Activated T-cell treated with anti-CD3 and anti-CD28 coated beads, Interleukin-2, amount 50 U/mL, for 4 hours (primary cell): ENCODE results near the gene TRA2B. TPM values are rescaled to one million over a fixed set of nuclear protein-coding genes. Genes with fewer than 3 reads are reported as not detected.

Experiments
- ATAC-seq, 2 donors: fragments of 200-7000 bp; cut with Tn5 transposase; one replicate each; pipeline ENCODE4 v1.10.0; 2021
- DNase-seq: peaks from one replicate; pipeline ENCODE4 v3.0.0-alpha.2; 2020
- H3K27me3 Mint-ChIP-seq: one replicate; pipeline ENCODE4 v1.8.0; 2021; ENCODE audit warnings: low read depth, mixed read lengths
- H3K36me3 Mint-ChIP-seq: one replicate; pipeline ENCODE4 v1.8.0; 2022; ENCODE audit warnings: mixed read lengths; ENCODE audit not compliant: insufficient read depth
- H3K4me1 Mint-ChIP-seq: one replicate; pipeline ENCODE4 v1.8.0; 2021; ENCODE audit warnings: low read depth, mixed read lengths
- H3K4me3 Mint-ChIP-seq: one replicate; pipeline ENCODE4 v1.8.0; 2021; ENCODE audit warnings: mild to moderate bottlenecking, moderate library complexity, mixed read lengths
- H3K9me3 Mint-ChIP-seq: one replicate; pipeline ENCODE4 v1.8.0; 2021; ENCODE audit warnings: mixed read lengths
- total RNA-seq, 3 donors: library from RNA; stranded (reverse); gene quantifications; one replicate each; pipeline ENCODE4 v1.2.1, GENCODE V29; 2021

The TRA2B gene
- total RNA-seq, 3 donors from 2014 or later: 348 to 373 (median 355) TPM

DNA sequence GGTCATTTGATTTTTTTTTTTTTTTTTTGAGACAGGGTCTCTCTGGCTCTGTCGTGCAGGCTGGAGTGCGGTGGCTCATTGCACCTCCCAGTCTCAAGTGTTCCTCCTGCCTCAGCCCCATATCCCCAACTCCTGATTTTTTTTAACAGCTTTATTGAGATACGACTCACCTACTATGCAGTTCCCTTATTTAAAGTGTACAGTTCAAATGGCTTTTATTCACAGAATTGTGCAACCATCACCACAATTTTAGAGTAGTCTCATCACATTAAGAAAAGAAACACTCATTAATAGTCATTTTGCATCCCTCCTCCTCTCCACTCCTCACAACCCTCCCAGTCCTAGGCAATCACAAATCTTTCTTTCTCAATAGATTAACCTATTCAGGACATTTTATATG is 1.9 kb upstream of the TRA2B start:
- ATAC-seq: no peak
- Mint-ChIP-seq H3K9me3 (peaks cover 3% of the 10 kb centered on the region), H3K36me3 (peaks cover 26% of the 10 kb centered on the region), H3K4me3 (peak overlapping the region; percentile 19), H3K4me1 (peaks cover 22% of the 10 kb centered on the region), H3K27me3 (no peaks in the 10 kb centered on the region)
- no peak for DNase-seq

DNA sequence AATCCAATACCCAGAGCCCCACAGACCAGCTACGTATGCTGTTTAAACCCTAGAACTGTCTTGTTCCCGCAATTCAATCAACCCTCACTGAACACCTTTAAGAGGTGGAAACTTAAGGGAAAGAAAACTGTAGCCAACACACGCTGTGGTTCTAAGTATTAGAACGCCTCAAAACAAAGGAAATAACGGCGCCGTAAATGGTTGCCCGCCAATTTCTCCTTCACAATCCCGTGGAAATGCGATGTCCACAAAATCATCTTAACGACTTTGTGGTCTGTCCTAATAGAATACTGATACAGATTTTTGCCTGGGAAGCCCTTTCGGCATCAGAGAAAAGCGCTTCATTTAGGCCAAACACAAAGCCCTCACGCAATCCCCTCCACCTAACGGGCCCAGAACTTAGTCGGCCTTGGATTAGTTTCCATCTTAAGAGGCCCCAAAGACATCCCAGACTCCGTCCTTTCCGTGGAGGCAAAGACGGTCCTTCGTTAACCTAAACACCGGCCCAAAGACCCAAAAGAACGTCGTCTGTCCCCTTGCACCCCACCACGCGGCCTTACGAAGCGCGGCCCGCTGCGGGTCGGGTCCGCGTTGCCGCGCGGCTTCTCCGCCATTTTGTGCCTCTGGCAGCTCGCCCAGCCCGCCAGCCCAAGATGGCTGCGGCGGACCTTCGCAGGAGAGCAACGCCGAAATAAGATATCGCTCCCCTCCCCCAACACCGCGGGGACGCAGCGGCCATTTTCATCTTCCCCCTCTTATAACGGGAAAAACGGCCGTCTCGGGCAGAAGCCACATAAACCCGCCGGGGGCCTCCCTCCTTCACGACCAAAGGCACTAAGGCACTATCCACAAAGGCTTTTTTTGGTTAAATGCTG is 763 bp downstream of the TRA2B start:
- DNase-seq: peak; percentile 81
- Mint-ChIP-seq H3K9me3 (peaks cover 3% of the 10 kb centered on the region), H3K4me3 (peak overlapping the region; percentile 100), H3K27me3 (no peaks in the 10 kb centered on the region), H3K36me3 (peaks cover 39% of the 10 kb centered on the region), H3K4me1 (peaks cover 26% of the 10 kb centered on the region)
- peak; percentile 76 to 79 for ATAC-seq

DNA sequence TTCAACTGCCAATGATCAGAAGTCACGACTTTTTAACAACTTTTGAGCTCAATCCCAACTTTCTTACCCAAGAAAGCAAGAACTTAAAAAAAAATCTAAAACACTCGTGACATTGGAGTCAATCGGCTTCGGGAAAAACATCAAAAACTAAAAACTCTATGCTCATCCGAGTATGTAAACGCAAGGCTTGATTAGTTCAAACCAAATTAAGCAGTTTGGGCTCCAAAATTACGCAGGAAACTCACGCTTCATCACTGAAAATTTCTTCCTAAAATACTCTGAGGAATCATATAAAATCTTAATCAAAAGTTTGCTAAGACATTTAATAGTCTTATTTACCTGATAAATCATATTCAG is 1.6 kb downstream of the TRA2B start:
- H3K36me3 Mint-ChIP-seq: peaks cover 47% of the 10 kb centered on the region
- H3K9me3 Mint-ChIP-seq: peaks cover 3% of the 10 kb centered on the region
- no peaks in the 10 kb centered on the region for H3K27me3 Mint-ChIP-seq
- no peak for ATAC-seq
- no peak for DNase-seq
- H3K4me1 Mint-ChIP-seq: peaks cover 34% of the 10 kb centered on the region
- peak overlapping the region; percentile 100 for H3K4me3 Mint-ChIP-seq

DNA sequence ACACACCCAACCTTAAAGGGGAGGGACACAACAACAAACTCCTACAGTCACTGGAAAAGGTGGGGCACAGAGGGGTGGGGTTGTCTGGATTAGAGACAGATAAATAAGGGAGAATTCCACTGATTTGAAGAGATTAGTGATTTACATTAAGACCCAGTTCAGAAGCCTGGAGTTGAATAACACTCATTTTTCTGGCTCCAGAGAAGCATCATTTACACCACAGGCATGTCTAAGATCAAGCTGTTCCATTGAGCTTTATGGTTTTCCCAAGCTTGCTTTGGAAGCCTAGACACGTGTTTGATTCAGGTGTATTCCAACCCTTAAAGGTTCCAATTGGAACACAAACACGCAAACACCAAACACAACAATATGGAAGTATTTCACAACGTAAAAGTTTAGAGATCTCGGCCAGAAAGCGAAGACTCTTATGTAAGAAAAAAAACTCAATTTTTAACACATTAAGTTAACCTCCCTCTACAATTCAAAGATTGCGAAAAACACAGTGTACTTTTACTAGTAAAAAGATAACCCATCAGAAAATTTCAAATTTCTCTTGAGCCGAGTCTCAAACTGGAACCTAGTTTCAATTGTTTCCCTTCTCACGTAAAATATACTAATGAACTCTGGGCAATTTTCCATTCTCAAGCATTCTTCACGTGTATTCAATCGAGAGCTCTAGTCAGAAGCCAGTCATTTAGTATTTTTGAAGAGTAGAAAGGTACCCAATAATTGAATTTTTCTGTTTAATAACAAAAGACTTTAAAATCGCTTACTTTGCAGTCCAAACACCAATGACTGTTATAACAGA is 2.1 kb downstream of the TRA2B start:
- ATAC-seq (no peak), DNase-seq (no peak)
- peak overlapping the region; percentile 100 for H3K4me3 Mint-ChIP-seq
- H3K9me3 Mint-ChIP-seq: peaks cover 3% of the 10 kb centered on the region
- no peaks in the 10 kb centered on the region for H3K27me3 Mint-ChIP-seq
- H3K4me1 Mint-ChIP-seq: peaks cover 40% of the 10 kb centered on the region
- peaks cover 53% of the 10 kb centered on the region for H3K36me3 Mint-ChIP-seq

DNA sequence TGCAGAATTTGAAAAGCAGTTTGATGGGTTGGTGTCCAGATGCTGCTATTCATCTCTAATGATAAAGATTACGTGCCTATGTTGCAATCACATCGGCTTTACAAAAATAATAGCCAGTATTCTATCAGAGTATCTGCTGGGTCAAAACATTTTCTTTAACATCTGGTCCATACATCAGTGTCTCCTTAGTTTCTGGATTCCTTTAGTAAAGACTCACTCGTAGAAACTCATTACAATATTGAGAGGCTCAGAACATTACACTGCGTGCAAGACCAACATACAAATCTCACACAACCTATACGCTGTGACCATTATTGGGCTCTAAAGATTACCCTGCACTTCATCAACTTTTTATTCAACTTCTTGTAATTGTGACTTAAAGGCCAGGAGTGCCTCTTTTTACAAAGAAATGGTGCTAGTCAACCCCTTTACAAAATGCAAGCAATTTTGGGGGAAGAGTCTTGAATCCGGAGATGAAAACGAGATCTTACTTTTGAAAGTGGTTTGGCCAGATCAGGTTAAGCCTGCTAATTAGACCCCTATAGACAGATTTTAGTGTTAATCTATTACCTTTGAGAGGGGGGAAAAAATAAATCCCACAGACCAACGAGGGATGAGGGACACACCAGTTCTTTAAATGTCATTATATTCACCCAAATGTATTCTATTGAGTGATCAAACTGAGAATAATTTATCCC is 2.9 kb downstream of the TRA2B start:
- H3K4me1 Mint-ChIP-seq: peaks cover 47% of the 10 kb centered on the region
- peaks cover 3% of the 10 kb centered on the region for H3K9me3 Mint-ChIP-seq
- H3K36me3 Mint-ChIP-seq: peaks cover 61% of the 10 kb centered on the region
- no peak for DNase-seq
- no peak for ATAC-seq
- H3K27me3 Mint-ChIP-seq: no peaks in the 10 kb centered on the region
- H3K4me3 Mint-ChIP-seq: peak overlapping the region; percentile 100

DNA sequence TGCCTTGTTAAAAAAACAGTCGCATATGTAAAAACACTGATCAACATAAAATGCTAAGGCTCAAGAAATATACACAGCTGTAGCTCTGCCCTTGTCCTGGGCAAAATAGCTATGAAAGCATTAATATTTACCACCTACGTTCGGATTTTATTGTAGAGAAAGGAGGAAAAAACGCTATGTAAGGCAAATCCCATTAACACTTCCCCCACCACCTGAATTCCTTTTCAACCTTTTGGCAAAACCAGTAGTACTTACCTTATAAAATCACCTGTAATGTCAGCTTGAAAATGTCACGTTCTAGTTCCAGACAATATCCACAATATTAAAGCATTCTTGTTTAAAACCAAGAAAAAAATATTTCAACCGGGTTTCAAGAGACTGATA is 3.6 kb downstream of the TRA2B start:
- H3K36me3 Mint-ChIP-seq: peaks cover 68% of the 10 kb centered on the region
- ATAC-seq: no peak
- peak overlapping the region; percentile 100 for H3K4me3 Mint-ChIP-seq
- DNase-seq: no peak
- H3K27me3 Mint-ChIP-seq: no peaks in the 10 kb centered on the region
- peaks cover 55% of the 10 kb centered on the region for H3K4me1 Mint-ChIP-seq
- H3K9me3 Mint-ChIP-seq: peaks cover 3% of the 10 kb centered on the region

DNA sequence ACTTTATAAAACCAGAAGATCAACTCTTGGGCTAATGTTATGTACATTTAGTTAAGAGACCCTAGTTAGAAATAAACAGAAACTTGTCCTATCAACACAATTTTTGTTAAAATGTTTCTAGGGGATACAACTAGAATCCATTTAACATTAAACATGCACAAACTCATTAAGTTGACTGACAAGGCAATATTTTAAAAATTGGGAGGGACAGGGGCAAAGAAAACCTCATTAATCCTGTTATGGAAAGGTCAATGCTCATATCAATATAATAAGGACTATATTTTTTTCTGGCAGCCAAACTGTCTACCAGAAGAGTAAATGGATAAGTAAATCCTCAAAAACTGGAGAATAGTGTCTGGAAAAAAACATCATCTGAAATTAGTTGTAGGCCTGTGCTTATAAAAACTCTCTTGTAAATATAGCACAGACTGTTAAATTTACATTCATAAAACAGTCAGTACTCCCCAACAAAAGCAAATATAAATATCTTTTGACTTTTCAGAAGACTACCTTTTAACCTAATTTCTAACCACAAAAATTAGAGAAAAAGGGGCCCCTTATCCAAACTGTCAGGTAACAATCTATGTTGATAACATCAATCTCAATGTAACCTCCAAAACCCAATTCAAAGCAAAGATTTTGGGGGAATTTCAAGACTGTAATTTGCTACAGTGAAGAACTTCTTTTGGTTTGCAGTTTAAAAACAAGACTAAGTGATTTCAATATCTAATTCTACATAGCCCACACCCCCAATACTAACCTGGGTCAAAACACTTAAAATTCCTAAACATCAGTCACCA is 4.2 kb downstream of the TRA2B start:
- peaks cover 72% of the 10 kb centered on the region for H3K36me3 Mint-ChIP-seq
- ATAC-seq (no peak), DNase-seq (no peak)
- no peaks in the 10 kb centered on the region for H3K27me3 Mint-ChIP-seq
- peaks cover 61% of the 10 kb centered on the region for H3K4me1 Mint-ChIP-seq
- H3K4me3 Mint-ChIP-seq: peak overlapping the region; percentile 100
- H3K9me3 Mint-ChIP-seq: peaks cover 3% of the 10 kb centered on the region

DNA sequence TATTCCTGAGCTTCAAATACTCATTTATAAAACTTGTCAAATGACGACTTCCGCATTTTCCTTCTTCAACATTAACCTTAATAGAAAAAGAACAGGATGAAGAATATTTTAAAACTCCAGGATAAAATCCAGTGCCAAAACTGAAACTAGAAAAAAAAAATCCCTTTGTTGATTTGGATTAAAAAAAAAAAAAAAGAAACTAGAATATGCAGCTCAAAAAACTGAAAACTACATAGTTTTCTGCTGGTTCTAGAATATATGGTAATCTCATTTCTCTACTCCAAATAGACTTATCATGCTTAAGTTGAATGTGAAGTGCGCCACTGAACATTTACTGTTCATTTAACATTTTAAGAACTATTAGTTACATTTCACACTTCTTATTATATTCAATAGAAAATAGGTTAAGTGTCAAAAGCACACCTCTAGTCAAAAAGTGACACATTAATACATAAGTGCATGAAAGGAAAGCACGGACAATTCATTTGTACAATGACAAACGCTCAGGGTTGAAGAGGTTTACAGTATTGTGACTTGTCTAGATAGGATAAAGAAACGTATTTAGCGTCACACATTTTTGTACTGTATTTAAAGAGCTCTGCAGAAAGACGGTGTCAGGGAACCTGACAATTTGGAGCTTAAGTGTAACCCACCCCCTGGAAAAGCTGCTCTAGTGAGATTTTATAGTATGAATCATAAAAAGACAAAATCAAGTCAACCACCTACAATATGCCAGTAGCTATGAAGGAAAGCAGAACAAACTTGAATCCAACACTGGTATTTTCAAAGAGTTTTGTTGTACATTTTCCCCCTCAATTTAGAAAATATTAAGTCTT is 5.8 kb downstream of the TRA2B start:
- Mint-ChIP-seq H3K27me3 (no peaks in the 10 kb centered on the region), H3K9me3 (no peaks in the 10 kb centered on the region), H3K36me3 (peaks cover 81% of the 10 kb centered on the region), H3K4me3 (peak overlapping the region; percentile 100), H3K4me1 (peaks cover 73% of the 10 kb centered on the region)
- peak; percentile 11 to 13 for ATAC-seq
- no peak for DNase-seq

DNA sequence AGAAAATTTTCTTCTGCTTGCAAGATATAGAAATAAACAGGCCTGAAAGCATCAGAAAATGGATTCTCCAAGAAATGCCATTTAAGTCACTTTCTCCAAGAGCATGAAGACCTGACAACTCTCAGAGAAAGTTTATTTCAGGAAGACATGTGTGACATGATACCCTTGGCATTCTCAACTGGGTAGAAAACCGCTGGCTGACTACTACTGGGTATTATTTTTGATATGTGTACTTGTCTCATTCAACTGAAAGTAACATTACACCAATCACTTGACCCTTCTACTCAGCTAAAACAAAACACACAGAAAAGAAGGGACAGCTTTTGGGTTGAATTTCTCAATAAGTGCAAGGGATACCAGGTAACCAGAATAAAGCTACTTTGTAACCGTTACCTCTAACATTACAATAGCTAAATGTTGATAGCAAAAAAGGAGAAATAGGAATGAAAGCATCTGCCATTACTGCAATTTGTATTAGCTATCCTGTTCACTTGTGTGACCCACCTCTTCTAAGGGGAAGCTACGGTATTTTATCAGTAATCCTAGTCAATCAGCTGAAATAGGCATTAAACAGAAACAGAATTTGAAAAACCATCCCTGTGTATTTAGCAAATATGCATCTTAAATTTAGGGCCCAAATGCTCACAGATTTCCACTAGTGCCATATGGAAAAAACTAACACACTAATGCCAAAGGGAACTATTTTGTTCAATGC is 7.3 kb downstream of the TRA2B start:
- H3K9me3 Mint-ChIP-seq: no peaks in the 10 kb centered on the region
- peaks cover 78% of the 10 kb centered on the region for H3K36me3 Mint-ChIP-seq
- peaks cover 86% of the 10 kb centered on the region for H3K4me1 Mint-ChIP-seq
- ATAC-seq (no peak), DNase-seq (no peak)
- H3K4me3 Mint-ChIP-seq: peak overlapping the region; percentile 100
- H3K27me3 Mint-ChIP-seq: no peaks in the 10 kb centered on the region

DNA sequence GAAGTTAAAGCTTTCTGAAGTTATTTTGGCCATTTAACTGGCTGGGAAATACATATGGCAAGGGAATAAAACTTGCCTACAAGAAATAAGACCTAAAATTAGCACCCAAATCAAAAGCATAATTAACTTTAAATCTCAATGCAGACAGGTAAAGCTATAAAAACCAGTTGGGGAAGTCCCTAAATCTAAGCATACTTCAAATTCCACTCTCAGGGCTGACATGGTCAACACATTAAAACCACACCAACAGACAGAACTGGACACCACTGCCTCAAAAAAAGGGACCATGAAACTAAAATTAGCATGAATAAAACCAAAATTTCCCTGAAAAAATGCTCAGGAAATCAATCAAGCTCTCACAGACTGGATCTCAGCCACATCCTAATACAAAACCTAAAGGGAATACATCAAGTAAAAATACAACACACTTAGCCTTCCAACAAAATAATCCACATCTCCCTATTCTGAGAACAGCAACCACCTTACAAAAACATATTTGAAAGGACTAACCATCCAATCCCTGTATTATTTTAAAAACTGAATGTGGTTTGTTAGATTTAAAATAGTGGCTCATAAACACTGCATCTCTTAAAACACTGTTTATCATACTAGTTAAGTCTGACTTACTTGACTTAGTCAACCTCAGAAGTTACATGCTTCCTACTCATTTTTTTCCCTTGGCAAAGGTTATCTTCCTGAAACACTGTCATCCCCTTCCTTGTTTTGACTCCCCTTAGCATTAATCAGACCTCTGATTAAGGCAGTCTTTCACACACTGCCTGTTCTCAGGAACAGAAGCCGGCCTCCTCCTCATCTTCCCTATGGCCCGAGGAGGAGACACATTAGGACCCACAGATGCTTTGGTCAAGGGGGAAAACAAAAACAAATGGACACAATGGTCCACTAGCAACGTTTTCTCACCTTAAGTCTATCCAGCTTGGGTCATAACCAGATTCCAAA is 8.3 kb downstream of the TRA2B start:
- H3K27me3 Mint-ChIP-seq: no peaks in the 10 kb centered on the region
- H3K36me3 Mint-ChIP-seq: peaks cover 78% of the 10 kb centered on the region
- H3K4me1 Mint-ChIP-seq: peaks cover 93% of the 10 kb centered on the region
- peak overlapping the region; percentile 100 for H3K4me3 Mint-ChIP-seq
- DNase-seq (no peak), ATAC-seq (peak; percentile 9 to 29)
- no peaks in the 10 kb centered on the region for H3K9me3 Mint-ChIP-seq

DNA sequence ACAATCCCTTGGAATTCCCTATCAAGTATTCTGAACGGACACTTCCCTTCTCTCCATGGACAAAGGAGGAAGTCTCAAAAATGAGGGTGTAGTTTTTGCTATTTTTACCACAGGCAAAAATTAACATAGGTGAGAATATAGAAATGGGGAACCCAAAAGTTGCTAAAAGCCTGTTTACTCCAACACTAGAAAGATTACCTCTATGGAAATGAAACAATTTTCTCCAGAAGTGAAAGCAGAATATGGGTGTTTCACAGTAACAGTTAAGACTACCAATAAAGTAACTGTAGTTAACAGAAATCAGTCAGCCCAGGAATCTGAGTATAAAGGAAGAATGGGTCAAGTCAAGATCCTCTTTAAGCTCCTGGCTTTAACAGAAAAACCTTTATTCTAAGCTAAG is 9.3 kb downstream of the TRA2B start:
- no peaks in the 10 kb centered on the region for H3K9me3 Mint-ChIP-seq
- H3K4me3 Mint-ChIP-seq: peak overlapping the region; percentile 100
- ATAC-seq (peak; percentile 21 to 29), DNase-seq (no peak)
- no peaks in the 10 kb centered on the region for H3K27me3 Mint-ChIP-seq
- H3K4me1 Mint-ChIP-seq: peaks cover 92% of the 10 kb centered on the region
- peaks cover 82% of the 10 kb centered on the region for H3K36me3 Mint-ChIP-seq
